HK-2 (cell line): Measurements from ENCODE around the gene CNGA4.
"Not testable (repeated sequence)": the region's sequence is repeated elsewhere in the genome, so short reads cannot be mapped to it uniquely, and the experiment has no call there.

Experiments used
- DNase-seq: peaks from one replicate; pipeline ENCODE4 v3.0.0-alpha.2; 2018; ENCODE audit not compliant: unreplicated experiment

CNGA4 gene

DNA sequence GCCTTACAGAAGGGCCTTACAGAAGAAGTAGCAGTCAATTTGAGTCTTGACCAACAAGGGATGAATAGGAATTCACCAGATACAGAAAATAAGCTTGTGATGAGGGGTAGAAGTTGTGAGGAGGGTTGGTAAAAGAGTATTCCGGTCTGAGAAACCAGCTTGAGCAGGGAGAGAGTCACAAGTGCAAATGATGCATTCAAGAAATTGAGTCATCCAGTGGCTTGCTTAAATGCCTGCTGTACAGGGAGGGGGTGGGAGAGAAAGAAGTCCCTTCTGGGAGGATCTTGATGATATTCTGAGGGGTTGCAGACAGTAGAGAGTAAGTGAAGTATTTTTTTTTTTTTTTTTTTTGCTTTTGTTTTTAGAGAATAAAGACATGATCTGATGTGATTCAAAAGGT is 29.9 kb downstream of the CNGA4 start:
- no peak for DNase-seq

DNA sequence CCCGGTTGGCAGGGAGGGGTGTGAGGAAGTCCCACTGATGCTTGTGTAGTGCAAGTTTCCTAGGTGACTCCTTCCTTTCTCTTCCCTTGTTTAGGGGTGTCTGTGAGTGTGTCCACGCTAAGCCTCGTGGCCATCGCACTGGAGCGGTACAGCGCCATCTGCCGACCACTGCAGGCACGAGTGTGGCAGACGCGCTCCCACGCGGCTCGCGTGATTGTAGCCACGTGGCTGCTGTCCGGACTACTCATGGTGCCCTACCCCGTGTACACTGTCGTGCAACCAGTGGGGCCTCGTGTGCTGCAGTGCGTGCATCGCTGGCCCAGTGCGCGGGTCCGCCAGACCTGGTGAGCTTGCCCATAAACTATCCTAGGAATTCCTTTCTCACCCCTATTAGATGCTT is 31.1 kb downstream of the CNGA4 start:
- DNase-seq: no peak

DNA sequence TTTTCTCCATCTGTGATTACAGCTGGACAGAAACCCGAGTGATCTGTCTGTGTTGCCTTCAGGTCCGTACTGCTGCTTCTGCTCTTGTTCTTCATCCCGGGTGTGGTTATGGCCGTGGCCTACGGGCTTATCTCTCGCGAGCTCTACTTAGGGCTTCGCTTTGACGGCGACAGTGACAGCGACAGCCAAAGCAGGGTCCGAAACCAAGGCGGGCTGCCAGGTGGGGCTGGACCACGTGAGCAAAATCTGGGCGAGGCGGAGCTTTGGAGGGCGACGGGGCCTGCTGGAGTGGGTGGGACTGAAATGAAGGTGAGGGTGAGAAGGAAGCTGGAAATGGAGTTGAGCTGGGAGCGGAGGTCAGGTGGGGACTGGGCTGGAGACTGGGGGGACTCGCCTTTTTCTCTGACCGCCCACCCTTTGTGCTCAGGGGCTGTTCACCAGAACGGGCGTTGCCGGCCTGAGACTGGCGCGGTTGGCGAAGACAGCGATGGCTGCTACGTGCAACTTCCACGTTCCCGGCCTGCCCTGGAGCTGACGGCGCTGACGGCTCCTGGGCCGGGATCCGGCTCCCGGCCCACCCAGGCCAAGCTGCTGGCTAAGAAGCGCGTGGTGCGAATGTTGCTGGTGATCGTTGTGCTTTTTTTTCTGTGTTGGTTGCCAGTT is 31.8 kb downstream of the CNGA4 start:
- DNase-seq: no peak

DNA sequence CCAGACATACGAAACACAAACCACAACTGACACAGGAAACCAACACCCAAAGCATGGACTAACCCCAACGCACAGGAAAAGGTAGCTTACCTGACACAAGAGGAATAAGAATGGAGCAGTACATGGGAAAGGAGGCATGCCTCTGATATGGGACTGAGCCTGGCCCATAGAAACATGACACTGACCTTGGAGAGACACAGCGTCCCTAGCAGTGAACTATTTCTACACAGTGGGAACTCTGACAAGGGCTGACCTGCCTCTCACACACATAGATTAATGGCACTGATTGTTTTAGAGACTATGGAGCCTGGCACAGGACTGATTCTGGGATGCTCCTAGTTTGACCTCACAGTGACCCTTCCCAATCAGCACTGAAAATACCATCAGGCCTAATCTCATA is 32.7 kb downstream of the CNGA4 start:
- no peak for DNase-seq

DNA sequence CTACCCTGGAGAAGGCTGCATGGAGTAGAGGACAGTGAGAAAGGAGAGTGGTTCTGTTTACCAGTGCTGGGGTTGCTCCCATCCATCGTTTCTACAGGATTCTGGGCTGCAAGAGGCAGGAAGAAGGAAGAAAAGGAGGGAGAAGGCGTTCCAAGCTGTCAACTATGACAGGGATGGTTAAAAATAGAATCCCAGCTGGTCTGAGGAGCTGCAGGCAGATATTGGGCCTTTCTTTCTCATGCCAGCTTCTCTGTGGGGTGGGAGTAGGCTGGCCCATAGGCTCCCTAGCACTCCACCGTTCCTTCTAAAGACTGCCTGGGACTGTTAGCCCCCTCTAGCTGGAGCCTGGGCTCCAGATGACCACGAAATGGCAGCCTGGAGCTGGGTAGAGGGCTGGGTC is 34.3 kb downstream of the CNGA4 start:
- no peak for DNase-seq

DNA sequence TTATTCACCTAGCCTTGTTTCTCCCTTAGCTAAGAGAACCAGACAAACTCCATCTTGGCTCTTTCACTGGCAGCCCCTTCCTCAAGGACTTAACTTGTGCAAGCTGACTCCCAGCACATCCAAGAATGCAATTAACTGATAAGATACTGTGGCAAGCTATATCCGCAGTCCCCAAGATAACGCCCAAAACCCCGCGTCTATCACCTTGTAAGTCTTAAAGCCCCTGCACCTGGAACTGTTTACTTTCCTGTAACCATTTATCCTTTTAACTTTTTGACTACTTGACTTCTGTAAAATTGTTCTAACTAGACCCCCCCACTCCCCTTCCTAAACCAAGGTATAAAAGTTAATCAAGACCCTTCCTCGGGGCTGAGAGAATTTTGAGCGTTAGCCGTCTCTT is 41.9 kb downstream of the CNGA4 start:
- not testable (repeated sequence) for DNase-seq

DNA sequence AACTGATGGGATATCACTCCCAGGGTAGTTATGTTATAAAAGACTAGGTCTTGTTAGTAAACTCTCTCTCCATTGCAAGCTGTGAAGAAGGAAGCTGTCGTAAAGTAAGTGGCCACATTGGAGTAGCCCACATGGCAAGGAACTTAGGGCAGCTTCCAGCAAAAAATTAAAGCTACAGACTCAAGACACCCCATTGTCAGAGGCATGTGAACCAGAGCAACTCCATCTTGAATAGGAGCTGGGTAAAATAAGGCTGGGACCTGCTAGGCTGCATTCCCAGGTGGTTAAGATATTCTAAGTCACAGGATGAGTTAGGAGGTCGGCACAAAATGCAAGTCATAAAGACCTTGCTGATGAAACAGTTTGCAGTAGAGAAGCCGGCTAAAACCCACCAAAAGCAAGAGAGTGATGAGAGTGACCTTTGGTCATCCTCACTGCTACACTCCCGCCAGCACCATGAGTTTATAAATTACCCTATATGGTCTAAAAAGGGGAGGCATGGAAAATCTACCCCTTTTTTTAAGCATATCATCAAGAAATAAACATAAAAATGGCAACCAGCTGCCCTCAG is 44.6 kb downstream of the CNGA4 start:
- DNase-seq: no peak

DNA sequence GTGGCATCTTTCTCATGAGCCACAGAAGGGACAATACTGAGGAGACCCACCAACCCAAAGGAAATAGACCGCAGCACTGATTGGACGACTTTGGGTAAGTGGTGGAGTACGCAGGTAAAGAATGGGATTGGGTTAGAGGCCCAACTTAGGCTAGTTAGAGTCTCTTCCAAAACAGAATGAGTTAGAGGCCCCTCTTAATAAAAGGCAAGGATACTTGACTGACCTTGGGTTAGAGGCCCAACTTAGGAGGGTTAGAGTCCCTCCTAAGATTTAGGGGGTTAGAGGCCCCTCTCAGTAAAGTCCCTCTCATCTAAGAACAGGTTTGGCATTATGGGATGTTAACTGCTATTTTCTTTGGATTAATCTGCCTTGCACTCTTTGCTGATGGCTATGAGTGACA is 45.4 kb downstream of the CNGA4 start:
- no peak for DNase-seq

DNA sequence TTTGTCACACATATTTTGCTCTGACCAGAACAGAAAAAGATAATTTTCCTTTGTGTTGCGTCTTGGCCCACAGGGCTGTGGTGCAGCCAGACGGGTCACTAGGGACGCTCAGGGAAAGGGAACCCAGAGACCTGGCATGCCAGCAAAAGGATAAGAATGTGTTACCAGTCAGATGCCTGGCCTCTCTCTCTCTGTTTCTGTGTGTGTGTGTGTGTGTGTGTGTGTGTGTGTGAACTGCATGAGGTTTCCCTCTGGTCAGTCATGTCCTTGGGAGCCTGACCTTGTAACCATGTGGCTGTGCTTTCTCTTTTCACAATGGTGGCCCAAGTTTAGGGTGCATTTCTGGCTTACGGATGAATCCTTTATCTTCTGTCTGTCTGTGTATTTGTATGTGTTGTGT is 46.1 kb downstream of the CNGA4 start:
- DNase-seq: no peak
